Measurements from ENCODE around the gene WDFY3. TPM values are rescaled to one million over a fixed set of nuclear protein-coding genes. Genes with fewer than 3 reads are reported as not detected.
A peak's percentile ranks its signal among the peaks of the same experiment; 100 is the strongest.

The WDFY3 gene
- total and polyA plus RNA-seq, 2 of the 13 experiments (the other 11 are each of a cell fraction or from before 2014, with no cell fraction given) = 16.7 to 24.5 TPM

GRCh38 chr4:84631573-84631972 lies 334.9 kb downstream of the WDFY3 start:
- in situ Hi-C loops (cut with HindIII; ENCODE audit: extremely low pct_ligation_motif_present, low pct_unique_long_range_greater_than_20kb) = no loop called here
- Histone ChIP-seq H3K27ac (ENCODE audit: extremely low read length, insufficient read depth, low read length) (no peak overlapping the region), H3K4me3 (replicated peaks in 1 of 3; ENCODE audit: insufficient read depth in 1 of 3, low read depth in 2 of 3, low read length in 3 of 3) (no peak overlapping the region), H3K9ac (ENCODE audit: insufficient read depth, low read depth, low read length) (no peak overlapping the region), H3K36me3 (replicated peaks in 1 of 2; ENCODE audit: control insufficient read depth in 1 of 2, insufficient read depth in 2 of 2, low read length in 2 of 2) (no peaks in the 10 kb centered on the region), H3K9me3 (ENCODE audit: low read length) (no peaks in the 10 kb centered on the region), H3K4me1 (ENCODE audit: insufficient read depth, low read length) (no peaks in the 10 kb centered on the region), H3K27me3 (ENCODE audit: control insufficient read depth in 1 of 2, insufficient read depth in 2 of 2, low read length in 2 of 2) (no peaks in the 10 kb centered on the region), H3K4me2 (ENCODE audit: low read depth, low read length) (no peak overlapping the region), H4K20me1 (ENCODE audit: insufficient read depth, low read length) (no peaks in the 10 kb centered on the region), H2AFZ (ENCODE audit: low read length) (no peak overlapping the region), H3K79me2 (ENCODE audit: insufficient read depth, low read length) (no peaks in the 10 kb centered on the region)
- no TSS peak for BruUV-seq (replicated peaks)
- DNase-seq (ENCODE audit: low spot score) = no peak
- intact Hi-C loops (cut with micrococcal nuclease; ENCODE audit: unreplicated experiment) = no loop called here
- WGBS (ENCODE audit: low lambda C conversion rate) = 79% methylated on average over 3 of the region's 3 CpGs
- ChIA-PET CTCF (ENCODE audit: low intra/inter-chr PET ratio, low total read pairs) (no interaction called here), POLR2A (no interaction called here)
- ATAC-seq = no peak
- TF ChIP-seq MNT (IDR thresholded peaks at IDR 0.05) (peak; percentile 17; the same call in 1 of the 2 replicates), MIER3 (CRISPR knock-in tag; IDR thresholded peaks at IDR 0.05; ENCODE audit: borderline replicate concordance) (no peak)
- FAIRE-seq = no peak

GRCh38 chr4:84626673-84627072 lies 339.8 kb downstream of the WDFY3 start:
- no peak overlapping the region for H3K9ac ChIP-seq (ENCODE audit: insufficient read depth, low read depth, low read length)
- WGBS (ENCODE audit: low lambda C conversion rate) = 92% methylated on average over 5 of the region's 5 CpGs
- H4K20me1 ChIP-seq (ENCODE audit: insufficient read depth, low read length) = no peaks in the 10 kb centered on the region
- in situ Hi-C loops (cut with HindIII; ENCODE audit: extremely low pct_ligation_motif_present, low pct_unique_long_range_greater_than_20kb) = no loop called here
- no peak overlapping the region for H3K27ac ChIP-seq (ENCODE audit: extremely low read length, insufficient read depth, low read length)
- no peaks in the 10 kb centered on the region for H3K27me3 ChIP-seq (ENCODE audit: control insufficient read depth in 1 of 2, insufficient read depth in 2 of 2, low read length in 2 of 2)
- H3K4me2 ChIP-seq (ENCODE audit: low read depth, low read length) = no peak overlapping the region
- H3K9me3 ChIP-seq (ENCODE audit: low read length) = no peaks in the 10 kb centered on the region
- TF ChIP-seq EP300 (IDR thresholded peaks at IDR 0.05; ENCODE audit: low read depth in 2 of 2, low read length in 2 of 2) = no peak
- TF ChIP-seq EP300 (CRISPR knock-in tag; IDR thresholded peaks at IDR 0.05; ENCODE audit: borderline replicate concordance) = no peak
- no peak for TF ChIP-seq ETS1 (CRISPR knock-in tag; IDR thresholded peaks at IDR 0.05)
- no peak for TF ChIP-seq TAF1 (CRISPR knock-in tag; IDR thresholded peaks at IDR 0.05)
- ATAC-seq (no peak), DNase-seq (ENCODE audit: low spot score) (no peak), FAIRE-seq (no peak)
- intact Hi-C loops (cut with micrococcal nuclease; ENCODE audit: unreplicated experiment) = no loop called here
- H3K4me3 ChIP-seq (replicated peaks in 1 of 3; ENCODE audit: insufficient read depth in 1 of 3, low read depth in 2 of 3, low read length in 3 of 3) = no peak overlapping the region
- BruUV-seq (replicated peaks) = no TSS peak
- ChIA-PET POLR2A (no interaction called here), CTCF (ENCODE audit: low intra/inter-chr PET ratio, low total read pairs) (no interaction called here)
- H3K4me1 ChIP-seq (ENCODE audit: insufficient read depth, low read length) = no peaks in the 10 kb centered on the region
- H3K79me2 ChIP-seq (ENCODE audit: insufficient read depth, low read length) = no peaks in the 10 kb centered on the region
- no peak overlapping the region for H2AFZ ChIP-seq (ENCODE audit: low read length)
- H3K36me3 ChIP-seq (replicated peaks in 1 of 2; ENCODE audit: control insufficient read depth in 1 of 2, insufficient read depth in 2 of 2, low read length in 2 of 2) = no peaks in the 10 kb centered on the region
